Glomerular endothelial cell (primary cell): ENCODE measurements around the gene KRTAP13-2. TPM values are rescaled to one million over a fixed set of nuclear protein-coding genes. Genes with fewer than 3 reads are reported as not detected.

ENCODE experiments used
- DNase-seq: peaks from one replicate; pipeline ENCODE4 v3.0.0-alpha.2; 2011; ENCODE audit warnings: low read depth, low spot score; ENCODE audit errors: extremely low read depth
- total RNA-seq: library from RNA; depleted of rRNA; stranded (reverse); fragments of >200 nt; gene quantifications from 2 replicates; pipeline ENCODE4 v1.2.3, GENCODE V29; 2015

KRTAP13-2 gene, protein sequence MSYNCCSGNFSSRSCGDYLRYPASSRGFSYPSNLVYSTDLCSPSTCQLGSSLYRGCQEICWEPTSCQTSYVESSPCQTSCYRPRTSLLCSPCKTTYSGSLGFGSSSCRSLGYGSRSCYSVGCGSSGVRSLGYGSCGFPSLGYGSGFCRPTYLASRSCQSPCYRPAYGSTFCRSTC
- total RNA-seq: not detected in 2 replicates

DNA sequence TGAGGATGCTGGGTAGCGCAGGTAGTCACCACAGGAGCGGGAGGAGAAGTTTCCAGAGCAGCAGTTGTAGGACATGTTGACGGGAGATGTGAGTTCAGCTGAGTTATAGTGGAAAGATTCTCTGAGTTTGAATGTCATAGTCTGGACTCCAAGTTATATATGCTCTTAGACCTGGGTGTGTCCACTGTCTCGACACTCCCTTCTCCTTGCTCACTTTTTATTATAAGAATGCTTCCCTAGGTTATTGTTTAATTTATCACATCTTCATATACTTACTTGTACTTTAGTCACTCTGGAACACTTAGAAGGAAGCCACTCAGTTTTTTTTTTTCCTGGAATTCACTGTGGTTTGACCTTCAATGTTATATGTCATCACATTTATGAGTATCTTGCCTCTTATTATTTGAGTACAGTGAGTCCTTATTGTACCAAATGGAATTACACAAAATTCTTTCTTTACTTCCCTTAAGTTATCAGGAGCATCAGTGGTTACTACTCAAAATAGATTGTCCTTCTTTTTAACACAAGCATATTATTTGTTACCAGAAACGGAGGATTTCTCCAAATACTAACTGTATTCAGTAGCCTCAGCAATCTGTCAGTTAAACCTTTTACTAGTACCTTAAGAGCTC is at the start of gene KRTAP13-2:
KRTAP13-2 (minus strand) TSS at position 133 of the 632 bp plus-strand sequence; CDS start at position 75, 58 bp downstream.
- DNase-seq: no peak

DNA sequence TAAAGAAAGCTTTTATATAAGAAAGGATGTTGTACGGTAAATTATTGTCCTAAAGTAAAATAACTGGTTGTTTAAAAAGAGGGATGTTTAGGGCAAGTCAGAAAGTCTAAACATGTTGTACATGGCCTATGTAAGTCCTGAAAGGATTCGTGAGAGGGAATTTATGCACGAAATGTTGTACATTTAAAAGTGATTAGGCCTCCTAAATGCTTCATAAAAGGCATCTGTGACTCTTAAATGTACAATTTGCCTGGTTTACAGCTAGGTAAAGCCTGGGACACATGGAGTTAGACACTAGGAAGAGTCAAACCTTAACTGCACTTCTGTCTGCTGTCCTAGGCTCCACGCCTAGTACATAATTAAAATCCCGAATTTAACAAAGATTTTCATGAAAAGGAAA is 43.9 kb upstream of the KRTAP13-2 start:
- DNase-seq: no peak

- DNase-seq: no peak
These were observed 36.9 kb upstream of the KRTAP13-2 start for GRCh38 chr21:30408782-30409494.

DNA sequence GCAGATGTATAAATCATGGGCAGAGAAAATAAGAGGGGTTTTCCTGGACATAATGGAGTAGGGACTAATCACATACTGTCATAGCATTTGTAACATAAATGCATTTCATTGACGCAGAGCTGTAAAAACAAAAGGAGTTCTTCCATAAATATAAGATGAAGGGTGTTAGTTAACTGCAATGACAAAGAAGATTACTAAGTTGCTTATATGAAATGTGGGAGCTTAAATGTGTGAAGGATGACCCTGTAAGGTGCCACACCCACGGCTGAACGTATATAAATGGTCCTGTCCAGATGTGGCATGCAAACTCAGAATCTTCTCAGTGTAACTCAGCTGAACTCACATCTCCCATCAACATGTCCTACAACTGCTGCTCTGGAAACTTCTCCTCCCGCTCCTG is 23.7 kb upstream of the KRTAP13-2 start, which contains the start of gene KRTAP13-1:
KRTAP13-1 (plus strand) TSS at position 301 of the 400 bp plus-strand sequence; CDS start at position 357, 56 bp downstream.
- DNase-seq: no peak

- no peak for DNase-seq
These were observed 19.5 kb upstream of the KRTAP13-2 start for GRCh38 chr21:30391492-30392025.

DNA sequence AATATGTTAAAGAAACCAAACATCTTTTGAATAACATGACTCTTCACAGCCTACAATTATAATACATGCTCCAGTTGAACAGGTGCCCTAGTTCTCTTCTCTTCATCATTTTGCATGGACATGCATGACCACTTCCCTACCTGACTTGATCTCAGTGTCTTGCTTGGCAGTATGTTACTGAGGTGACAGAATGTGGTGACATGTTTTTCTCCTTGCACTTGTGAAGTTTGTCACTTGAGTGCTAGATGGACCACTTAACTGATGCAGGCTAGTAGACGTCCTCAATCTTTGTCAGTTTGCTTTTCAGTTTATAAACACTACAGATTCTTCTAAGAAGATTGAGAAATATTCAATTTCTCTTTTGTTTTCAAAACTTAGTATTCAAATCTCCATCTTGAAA is 10.1 kb upstream of the KRTAP13-2 start:
- DNase-seq: no peak

DNA sequence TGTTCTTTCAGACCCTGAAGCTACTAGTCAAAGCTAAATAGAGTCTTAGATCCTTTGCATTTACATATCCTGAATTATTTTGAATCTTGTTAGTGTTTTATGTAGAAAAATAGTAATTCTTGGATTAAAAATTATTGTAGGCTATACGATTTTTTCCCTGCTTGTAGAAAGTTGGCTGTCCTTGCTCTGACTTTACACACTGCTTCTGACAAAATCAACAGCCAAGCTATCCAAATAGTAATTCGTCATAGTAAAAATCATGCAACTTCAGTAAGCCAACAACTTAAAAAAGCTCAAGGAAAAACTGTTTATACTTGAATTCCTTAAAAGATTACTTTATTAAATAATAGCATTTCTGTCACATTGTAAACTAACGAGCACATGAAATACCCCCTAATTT is 16.2 kb downstream of the KRTAP13-2 start:
- DNase-seq: no peak

DNA sequence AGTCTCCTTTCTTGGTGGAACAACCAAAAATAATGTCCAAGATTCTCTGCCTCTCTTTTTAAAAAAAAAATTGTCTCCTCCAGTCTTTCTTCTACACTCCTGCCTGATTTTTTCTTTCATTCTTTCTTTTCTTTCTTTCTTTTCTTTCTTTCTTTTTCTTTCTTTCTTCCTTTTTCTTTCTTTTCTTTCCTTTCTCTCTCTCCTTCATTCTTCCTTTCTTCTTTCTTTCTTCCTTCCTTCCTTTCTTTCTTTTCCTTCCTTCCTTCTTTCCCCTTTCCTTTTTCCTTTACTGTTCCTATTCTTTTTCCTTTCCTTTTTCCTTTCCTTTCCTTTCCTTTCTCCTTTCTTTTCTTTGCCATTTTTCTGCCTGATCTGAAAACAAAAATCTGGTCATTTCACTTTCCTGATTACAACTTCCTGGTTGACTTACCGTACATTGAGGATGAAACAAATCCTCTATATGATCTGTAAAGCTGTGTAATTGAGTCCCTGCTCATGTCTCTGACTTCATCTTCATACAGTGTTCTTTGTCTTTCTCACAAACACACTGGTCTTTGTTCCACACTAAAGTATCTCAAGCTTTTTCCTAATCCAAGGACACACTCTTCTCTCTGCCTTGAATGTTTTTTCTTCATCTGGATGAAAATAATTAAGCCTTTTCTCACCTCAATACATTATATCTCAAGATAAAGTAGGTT is 17.6 kb downstream of the KRTAP13-2 start:
- DNase-seq: no peak

GRCh38 chr21:30351534-30351933 is 20.5 kb downstream of the KRTAP13-2 start:
- DNase-seq: no peak

GRCh38 chr21:30349572-30349971 is 22.5 kb downstream of the KRTAP13-2 start:
- DNase-seq: no peak

- DNase-seq: no peak
These were observed 23.6 kb downstream of the KRTAP13-2 start, which contains the start of gene KRTAP23-1 for GRCh38 chr21:30348506-30348905. Gene KRTAP23-1, minus strand, starts transcription at chr21:30348606. Its CDS starts 0 bp downstream, at chr21:30348606.

- no peak for DNase-seq
These were observed 27.1 kb downstream of the KRTAP13-2 start for GRCh38 chr21:30345014-30345413.

DNA sequence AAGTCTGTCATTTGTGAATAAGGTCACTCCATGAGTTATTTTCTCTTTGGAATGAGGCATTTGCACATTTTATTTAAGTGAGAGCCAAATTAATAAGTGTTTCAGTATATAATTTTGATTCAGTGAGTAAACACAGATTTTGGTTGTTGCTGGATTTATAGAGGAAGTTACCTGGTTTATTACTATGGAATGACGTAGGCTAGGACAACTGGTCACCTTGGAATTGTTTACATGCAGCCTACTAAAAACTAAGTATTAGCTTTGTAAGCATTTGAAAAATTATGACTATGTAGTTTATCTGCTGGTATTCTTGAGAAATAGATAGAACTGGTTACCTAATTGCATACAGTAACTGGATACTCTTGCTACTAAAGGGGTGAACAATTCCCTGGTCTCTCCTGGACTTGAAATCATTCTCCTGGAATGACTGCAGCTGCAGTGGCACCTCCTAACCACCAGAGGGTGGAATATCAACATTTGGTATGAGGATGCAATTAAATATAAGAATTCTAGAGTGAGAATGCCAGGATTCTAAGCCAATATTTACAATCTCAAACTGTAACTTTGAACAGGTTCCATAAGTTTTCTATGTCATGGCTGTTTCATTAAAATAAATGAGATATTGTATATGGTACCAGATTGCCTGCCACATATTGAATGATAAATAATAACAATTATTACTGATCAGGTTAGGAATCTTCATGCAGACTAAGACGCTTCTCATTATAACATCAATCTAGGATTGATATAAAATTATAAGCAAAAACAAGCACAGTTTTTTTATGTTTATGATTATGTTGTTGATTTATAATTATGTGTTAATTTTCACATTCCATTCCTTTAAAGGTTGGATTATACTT is 31.1 kb downstream of the KRTAP13-2 start:
- DNase-seq: no peak

GRCh38 chr21:30338717-30339116 is 33.4 kb downstream of the KRTAP13-2 start:
- DNase-seq: no peak

GRCh38 chr21:30337772-30338171 is 34.3 kb downstream of the KRTAP13-2 start:
- DNase-seq: no peak

DNA sequence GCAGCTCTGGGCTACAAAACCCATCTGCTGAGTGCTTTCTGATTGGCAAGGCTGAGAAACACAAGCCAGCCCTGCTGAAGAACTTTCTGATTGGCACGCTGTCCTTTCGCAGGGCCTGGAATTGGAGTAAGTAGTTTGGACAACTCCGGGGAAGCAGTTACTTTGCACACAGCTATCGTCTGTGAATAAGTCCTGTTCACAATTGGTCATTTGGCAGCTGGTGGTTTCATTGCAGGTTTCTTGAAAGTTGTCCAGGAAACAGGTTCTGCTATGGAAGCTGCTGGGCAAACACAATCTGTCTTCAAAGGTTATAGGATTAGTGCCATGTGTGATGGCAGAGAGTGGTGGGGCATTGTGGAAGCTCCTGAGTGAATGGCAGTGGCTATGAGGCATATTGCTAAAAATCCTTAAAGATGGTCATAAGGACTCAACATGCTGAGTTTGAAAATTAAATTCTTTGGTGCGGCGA is 34.8 kb downstream of the KRTAP13-2 start, which contains the start of gene KRTAP27-1:
KRTAP27-1 (minus strand) TSS at position 419 of the 469 bp plus-strand sequence; CDS start at position 393, 26 bp downstream.
- no peak for DNase-seq

DNA sequence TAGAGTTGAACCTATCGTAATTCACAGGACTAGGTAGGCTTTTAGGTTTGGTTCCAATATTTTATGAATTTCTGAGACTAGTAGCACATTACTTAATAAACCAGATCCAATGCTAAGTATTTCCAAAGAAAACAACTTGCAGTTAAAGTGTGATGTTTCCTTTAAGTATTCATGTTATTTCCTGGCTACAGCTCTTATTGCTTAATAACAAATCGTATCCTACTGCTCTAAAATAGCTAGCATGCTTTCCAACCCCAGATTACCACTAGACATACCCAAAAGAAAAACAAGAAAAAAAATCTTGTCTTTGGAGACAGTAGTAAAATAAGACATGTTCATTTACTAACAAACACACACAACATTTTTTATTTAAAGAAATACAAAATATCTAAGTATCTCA is 35.5 kb downstream of the KRTAP13-2 start:
- DNase-seq: no peak

DNA sequence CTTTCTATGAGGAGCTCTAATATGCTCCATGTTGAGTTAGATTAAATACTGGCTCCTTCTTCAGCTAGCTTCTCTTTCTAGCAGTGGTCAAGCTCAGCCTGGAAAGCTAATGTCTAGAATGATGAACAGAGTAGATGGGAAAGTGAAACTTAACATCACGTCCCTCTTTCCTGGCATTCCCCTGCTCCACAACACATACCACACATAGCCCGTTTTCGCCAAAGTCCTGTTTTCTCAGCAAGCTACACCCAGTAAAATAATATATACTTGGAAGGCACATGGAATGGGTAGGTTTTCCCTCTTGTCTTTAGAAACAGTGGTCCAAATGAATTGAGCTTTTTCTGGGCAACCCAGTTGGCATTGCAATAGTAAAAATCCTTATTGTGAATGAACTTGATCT is 38.3 kb downstream of the KRTAP13-2 start:
- no peak for DNase-seq

GRCh38 chr21:30332681-30333080 is 39.4 kb downstream of the KRTAP13-2 start:
- no peak for DNase-seq
